A375 (cell line): Measurements from ENCODE around the gene GPRASP3. TPM values are rescaled to one million over a fixed set of nuclear protein-coding genes. Genes with fewer than 3 reads are reported as not detected.

Experiments used
- small RNA-seq: library from RNA; depleted of rRNA; stranded (forward); fragments of <200 nt; gene quantifications from one replicate; pipeline ENCODE3, GENCODE V24; 2014
- total RNA-seq: library from RNA; depleted of rRNA; stranded (reverse); fragments of >200 nt; shearing (Covaris generic); gene quantifications from 2 replicates; pipeline ENCODE4 v1.2.3, GENCODE V29; 2014; rRNA removed

GPRASP3 gene
- 0.19 and 0.23 TPM in 2 replicates for total RNA-seq

GRCh38 chrX:102720237-102721168 is at the start of gene GPRASP3:
TSS of gene GPRASP3 (plus strand) at chrX:102720743. CDS start at chrX:102748996, 28,253 bp downstream.

GRCh38 chrX:102712216-102712966 is 8.2 kb upstream of the GPRASP3 start, which contains the start of gene GPRASP2:
TSS of gene GPRASP2 (plus strand) at chrX:102712448. CDS start at chrX:102714870, 2,422 bp downstream.

Small RNA genes within 50 kb of the gene (small RNA-seq; reads per million reads assigned to genes)
- not detected for gene RNU6-589P

Other genes with a start within 250 kb of the GPRASP3 start
- gene TCP11X2, start 248.9 kb upstream of the GPRASP3 start, total RNA-seq, result not detected in 2 replicates
- 0.68 and 1.4 TPM in 2 replicates for gene TMSB15A, start 204.0 kb upstream of the GPRASP3 start, total RNA-seq
- 9.6 and 13.6 TPM in 2 replicates for gene ARMCX5, start 121.2 kb upstream of the GPRASP3 start, total RNA-seq
- gene GPRASP1, start 69.3 kb upstream of the GPRASP3 start, total RNA-seq, result 0.11 and 0.61 TPM in 2 replicates
- gene GPRASP2, start 8.3 kb upstream of the GPRASP3 start, total RNA-seq, result 2.8 and 3.5 TPM in 2 replicates
- 0.13 and 0.94 TPM in 2 replicates for gene RAB40AL, start 216.5 kb downstream of the GPRASP3 start, total RNA-seq